ENCODE results near the gene SH2B2. TPM values are rescaled to one million over a fixed set of nuclear protein-coding genes. Genes with fewer than 3 reads are reported as not detected.

The SH2B2 gene
- total RNA-seq, 4 donors from 2014 or later = 2.4 to 10.8 (median 7.6) TPM

DNA sequence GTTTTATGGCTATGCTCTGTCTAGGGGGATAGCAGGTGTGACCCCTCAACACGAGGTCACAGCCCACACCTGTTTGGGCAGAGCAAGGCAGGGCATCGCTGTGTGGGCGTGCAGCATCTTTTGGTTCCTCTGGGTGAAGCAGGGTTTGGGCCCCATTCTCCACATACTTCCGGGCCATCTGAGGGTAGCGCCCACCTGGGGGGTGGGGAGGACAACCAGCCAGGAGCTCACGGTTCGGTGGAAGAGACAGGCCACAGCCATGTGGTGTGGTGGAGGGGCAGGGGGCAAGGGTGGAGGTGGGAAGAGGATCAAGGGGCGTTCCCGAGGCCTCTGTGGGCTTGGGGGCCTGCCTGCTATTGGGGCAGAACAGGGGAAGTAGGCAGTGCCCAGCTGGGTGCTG lies 2.4 kb downstream of the SH2B2 start:
- Histone ChIP-seq H3K4me1 (peaks cover 0 to 46% (median 23%) of the 10 kb centered on the region in 4 donors), H3K27me3 (no peaks in the 10 kb centered on the region), H3K4me3 (no peak overlapping the region), H3K9me3 (no peaks in the 10 kb centered on the region), H3K27ac (no peak overlapping the region), H3K36me3 (no peaks in the 10 kb centered on the region)
- no peak for DNase-seq (ENCODE audit: low spot score in 2 of 2)
- TF ChIP-seq EP300 (IDR thresholded peaks at IDR 0.05) (no peak), POLR2A (IDR thresholded peaks at IDR 0.05) (no peak)
- TF ChIP-seq, protein P1, sequence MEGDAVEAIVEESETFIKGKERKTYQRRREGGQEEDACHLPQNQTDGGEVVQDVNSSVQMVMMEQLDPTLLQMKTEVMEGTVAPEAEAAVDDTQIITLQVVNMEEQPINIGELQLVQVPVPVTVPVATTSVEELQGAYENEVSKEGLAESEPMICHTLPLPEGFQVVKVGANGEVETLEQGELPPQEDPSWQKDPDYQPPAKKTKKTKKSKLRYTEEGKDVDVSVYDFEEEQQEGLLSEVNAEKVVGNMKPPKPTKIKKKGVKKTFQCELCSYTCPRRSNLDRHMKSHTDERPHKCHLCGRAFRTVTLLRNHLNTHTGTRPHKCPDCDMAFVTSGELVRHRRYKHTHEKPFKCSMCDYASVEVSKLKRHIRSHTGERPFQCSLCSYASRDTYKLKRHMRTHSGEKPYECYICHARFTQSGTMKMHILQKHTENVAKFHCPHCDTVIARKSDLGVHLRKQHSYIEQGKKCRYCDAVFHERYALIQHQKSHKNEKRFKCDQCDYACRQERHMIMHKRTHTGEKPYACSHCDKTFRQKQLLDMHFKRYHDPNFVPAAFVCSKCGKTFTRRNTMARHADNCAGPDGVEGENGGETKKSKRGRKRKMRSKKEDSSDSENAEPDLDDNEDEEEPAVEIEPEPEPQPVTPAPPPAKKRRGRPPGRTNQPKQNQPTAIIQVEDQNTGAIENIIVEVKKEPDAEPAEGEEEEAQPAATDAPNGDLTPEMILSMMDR (IDR thresholded peaks at IDR 0.05) = no peak
- WGBS, 2 donors = 83 to 85% methylated on average over 9 of the region's 9 CpGs

DNA sequence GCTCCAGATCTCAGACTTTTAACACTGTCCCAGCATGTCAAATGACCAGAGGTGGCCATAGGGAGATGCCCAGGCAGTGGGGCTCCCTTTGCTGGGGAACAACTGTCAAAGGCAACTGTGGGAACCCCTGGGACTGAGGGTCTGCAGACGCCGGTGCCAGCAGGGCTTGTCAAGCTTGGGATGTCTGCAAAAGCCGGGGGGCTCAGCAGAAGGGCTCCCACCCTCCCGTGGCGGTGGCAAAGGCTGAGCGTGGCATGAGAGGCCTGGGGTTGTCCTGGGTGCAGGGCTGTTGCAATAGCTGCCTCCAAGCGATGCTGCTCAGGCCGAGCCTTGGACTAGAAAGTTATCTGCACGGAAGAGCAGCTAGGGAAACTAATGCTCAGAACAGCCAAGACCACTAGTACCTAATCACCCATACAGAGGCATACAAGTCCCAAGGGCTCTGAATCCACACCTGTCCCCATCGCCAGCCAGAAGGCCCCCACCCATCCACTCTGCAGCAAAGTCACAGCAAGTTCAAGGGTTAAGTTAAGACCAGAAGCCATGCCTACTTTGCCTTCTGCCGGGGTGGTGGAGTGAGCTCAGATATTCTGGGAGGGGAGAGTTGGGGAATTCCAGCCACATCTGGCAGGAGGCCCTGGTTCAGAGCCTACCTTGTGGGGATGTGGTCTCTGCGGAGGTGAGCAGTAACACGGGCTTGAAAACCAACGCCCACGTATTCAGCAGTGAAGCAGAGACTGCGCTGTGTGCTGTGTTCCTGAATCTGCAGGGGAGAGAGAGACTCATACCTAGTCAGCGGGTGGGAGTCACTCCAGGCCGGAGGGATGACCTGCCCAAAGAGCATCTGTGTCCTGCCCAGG lies 4.6 kb downstream of the SH2B2 start:
- DNase-seq (ENCODE audit: low spot score in 2 of 2) = no peak
- TF ChIP-seq EP300 (IDR thresholded peaks at IDR 0.05) (no peak), POLR2A (IDR thresholded peaks at IDR 0.05) (no peak)
- TF ChIP-seq, protein P1 (IDR thresholded peaks at IDR 0.05) = no peak
- no peaks in the 10 kb centered on the region for H3K27me3 ChIP-seq
- H3K4me3 ChIP-seq = no peak overlapping the region
- peaks cover 0 to 28% (median 13%) of the 10 kb centered on the region in 4 donors for H3K4me1 ChIP-seq
- no peak overlapping the region for H3K27ac ChIP-seq
- no peaks in the 10 kb centered on the region for H3K36me3 ChIP-seq
- H3K9me3 ChIP-seq = no peaks in the 10 kb centered on the region
- 77 to 80% methylated on average over 16 to 18 of the region's 18 CpGs for WGBS, 2 donors

DNA sequence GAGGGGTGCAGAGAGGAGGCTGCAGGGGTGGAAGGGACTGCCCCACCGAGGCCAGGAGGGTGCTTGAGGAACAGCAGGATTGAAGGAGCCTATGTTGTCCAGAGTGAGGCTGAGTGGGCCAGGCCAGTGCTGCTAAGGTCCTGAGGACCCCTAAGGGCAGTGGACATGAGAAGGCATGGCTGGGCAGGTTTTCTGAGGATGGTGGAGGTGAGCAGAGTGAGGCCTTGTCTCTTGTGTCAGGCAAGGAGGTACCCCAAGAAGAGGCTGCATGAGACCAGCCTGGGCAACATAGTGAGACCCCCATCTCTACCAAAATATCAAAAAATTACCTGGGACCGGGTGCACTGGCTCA lies 5.2 kb downstream of the SH2B2 start:
- Histone ChIP-seq H3K27me3 (no peaks in the 10 kb centered on the region), H3K9me3 (no peaks in the 10 kb centered on the region), H3K36me3 (no peaks in the 10 kb centered on the region), H3K27ac (no peak overlapping the region), H3K4me3 (no peak overlapping the region), H3K4me1 (peaks cover 0 to 27% (median 13%) of the 10 kb centered on the region in 4 donors)
- no peak for DNase-seq (ENCODE audit: low spot score in 2 of 2)
- TF ChIP-seq EP300 (IDR thresholded peaks at IDR 0.05) (no peak), POLR2A (IDR thresholded peaks at IDR 0.05) (no peak)
- TF ChIP-seq, protein P1 (IDR thresholded peaks at IDR 0.05) = no peak
- WGBS, 2 donors = 78 to 96% methylated on average over 2 of the region's 2 CpGs

DNA sequence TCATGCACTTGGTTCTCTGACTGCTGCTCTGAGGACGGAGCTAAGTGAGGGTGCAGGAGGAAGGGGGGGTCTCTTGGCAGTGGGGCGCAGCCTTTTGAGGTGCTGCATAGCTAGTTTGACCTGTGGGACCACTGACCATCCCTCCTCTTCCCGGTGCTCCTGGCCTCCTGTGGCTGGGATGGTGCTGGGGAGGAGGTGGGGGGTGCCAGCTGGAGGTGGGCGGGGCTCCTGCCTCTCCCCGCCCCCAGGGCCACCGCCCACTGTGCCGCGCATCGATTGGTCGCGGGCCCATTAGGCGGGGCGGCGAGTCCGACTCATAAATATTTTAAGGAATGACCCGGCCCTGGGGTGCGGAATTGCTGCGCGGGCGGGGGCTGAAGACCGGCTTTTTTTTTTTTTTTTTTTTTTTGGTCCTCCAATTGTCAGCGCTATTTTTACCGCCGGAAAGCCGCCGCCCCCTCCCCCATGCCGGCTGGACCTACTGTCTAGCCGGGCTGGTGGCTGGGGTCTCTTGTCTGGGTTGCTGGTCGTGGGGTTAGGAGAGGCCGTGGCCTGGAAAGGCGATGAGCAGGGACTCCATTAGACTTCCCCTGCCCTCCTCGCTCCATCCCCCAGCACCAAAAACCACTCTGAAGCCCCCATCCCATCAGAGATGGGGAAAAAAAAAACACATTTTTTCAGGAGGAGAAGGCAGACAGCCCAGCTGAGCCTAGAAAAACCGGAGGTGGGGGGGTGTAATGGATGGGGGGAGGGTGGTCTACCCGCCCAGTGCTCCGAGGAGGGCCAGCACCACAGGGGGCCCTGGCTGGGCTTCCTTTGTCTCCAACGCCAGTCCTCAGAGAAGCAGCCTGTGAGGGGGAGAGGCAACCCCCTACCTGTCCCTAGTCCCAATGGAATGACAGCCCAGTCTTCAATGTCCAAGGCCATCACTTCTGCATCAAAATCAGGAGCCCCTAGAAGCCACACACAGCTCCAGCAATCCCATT lies 6.4 kb downstream of the SH2B2 start:
- Histone ChIP-seq H3K27ac (no peak overlapping the region), H3K4me3 (no peak overlapping the region), H3K9me3 (no peaks in the 10 kb centered on the region), H3K27me3 (no peaks in the 10 kb centered on the region), H3K4me1 (peaks cover 0 to 16% (median 7%) of the 10 kb centered on the region in 4 donors), H3K36me3 (no peaks in the 10 kb centered on the region)
- WGBS, 2 donors = 23 to 26% methylated on average over 36 of the region's 36 CpGs
- DNase-seq (ENCODE audit: low spot score in 2 of 2) = no peak
- TF ChIP-seq EP300 (IDR thresholded peaks at IDR 0.05) (no peak), POLR2A (IDR thresholded peaks at IDR 0.05) (no peak)
- TF ChIP-seq, protein P1 (IDR thresholded peaks at IDR 0.05) = no peak

All from tibial nerve (tissue), 4 donors.